Measurements from ENCODE around the gene NOLC1. TPM values are rescaled to one million over a fixed set of nuclear protein-coding genes. Genes with fewer than 3 reads are reported as not detected.

NOLC1 gene
- total and polyA plus RNA-seq, 2 of the 4 experiments (the other 2 are of a cell fraction), result 43.2 to 55.3 TPM

GRCh38 chr10:102146971-102147428 is 5.2 kb upstream of the NOLC1 start:
- no peak overlapping the region for H3K14ac ChIP-seq (replicated peaks; ENCODE audit: low read depth, low read length)
- no peak for ATAC-seq (ENCODE audit: low read depth)
- no peak overlapping the region for H2BK120ac ChIP-seq (ENCODE audit: low read depth, low read length)
- TF ChIP-seq RFX5 (IDR thresholded peaks at IDR 0.05; ENCODE audit: low read depth, low read length) (no peak), POLR2A (IDR thresholded peaks at IDR 0.05; ENCODE audit: low read depth, low read length) (no peak), RCOR1 (IDR thresholded peaks at IDR 0.05; ENCODE audit: insufficient replicate concordance, low read length) (no peak), CHD1 (IDR thresholded peaks at IDR 0.05; ENCODE audit: low read depth, low read length) (no peak), CEBPB (IDR thresholded peaks at IDR 0.05; ENCODE audit: low read depth, low read length) (no peak), MXI1 (IDR thresholded peaks at IDR 0.05; ENCODE audit: borderline replicate concordance, low read depth, low read length) (no peak), FOS (IDR thresholded peaks at IDR 0.05; ENCODE audit: low read depth, low read length) (no peak), MAZ (IDR thresholded peaks at IDR 0.05; ENCODE audit: borderline replicate concordance, low read depth, low read length) (no peak), BHLHE40 (IDR thresholded peaks at IDR 0.05; ENCODE audit: low read depth, low read length) (no peak), MAFK (IDR thresholded peaks at IDR 0.05; ENCODE audit: low read depth, low read length) (no peak), NFE2L2 (IDR thresholded peaks at IDR 0.05; ENCODE audit: low read depth, low read length) (no peak), RAD21 (IDR thresholded peaks at IDR 0.05; ENCODE audit: low read length) (no peak), SMC3 (IDR thresholded peaks at IDR 0.05; ENCODE audit: low read depth, low read length) (no peak)
- TF ChIP-seq, protein P1, sequence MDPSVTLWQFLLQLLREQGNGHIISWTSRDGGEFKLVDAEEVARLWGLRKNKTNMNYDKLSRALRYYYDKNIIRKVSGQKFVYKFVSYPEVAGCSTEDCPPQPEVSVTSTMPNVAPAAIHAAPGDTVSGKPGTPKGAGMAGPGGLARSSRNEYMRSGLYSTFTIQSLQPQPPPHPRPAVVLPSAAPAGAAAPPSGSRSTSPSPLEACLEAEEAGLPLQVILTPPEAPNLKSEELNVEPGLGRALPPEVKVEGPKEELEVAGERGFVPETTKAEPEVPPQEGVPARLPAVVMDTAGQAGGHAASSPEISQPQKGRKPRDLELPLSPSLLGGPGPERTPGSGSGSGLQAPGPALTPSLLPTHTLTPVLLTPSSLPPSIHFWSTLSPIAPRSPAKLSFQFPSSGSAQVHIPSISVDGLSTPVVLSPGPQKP (IDR thresholded peaks at IDR 0.05; ENCODE audit: borderline replicate concordance, low read depth, low read length), result no peak
- TF ChIP-seq, protein P2, sequence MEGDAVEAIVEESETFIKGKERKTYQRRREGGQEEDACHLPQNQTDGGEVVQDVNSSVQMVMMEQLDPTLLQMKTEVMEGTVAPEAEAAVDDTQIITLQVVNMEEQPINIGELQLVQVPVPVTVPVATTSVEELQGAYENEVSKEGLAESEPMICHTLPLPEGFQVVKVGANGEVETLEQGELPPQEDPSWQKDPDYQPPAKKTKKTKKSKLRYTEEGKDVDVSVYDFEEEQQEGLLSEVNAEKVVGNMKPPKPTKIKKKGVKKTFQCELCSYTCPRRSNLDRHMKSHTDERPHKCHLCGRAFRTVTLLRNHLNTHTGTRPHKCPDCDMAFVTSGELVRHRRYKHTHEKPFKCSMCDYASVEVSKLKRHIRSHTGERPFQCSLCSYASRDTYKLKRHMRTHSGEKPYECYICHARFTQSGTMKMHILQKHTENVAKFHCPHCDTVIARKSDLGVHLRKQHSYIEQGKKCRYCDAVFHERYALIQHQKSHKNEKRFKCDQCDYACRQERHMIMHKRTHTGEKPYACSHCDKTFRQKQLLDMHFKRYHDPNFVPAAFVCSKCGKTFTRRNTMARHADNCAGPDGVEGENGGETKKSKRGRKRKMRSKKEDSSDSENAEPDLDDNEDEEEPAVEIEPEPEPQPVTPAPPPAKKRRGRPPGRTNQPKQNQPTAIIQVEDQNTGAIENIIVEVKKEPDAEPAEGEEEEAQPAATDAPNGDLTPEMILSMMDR (conservative IDR thresholded peaks at IDR 0.05; ENCODE audit: low read depth, low read length), result no peak
- TF ChIP-seq, protein P3, sequence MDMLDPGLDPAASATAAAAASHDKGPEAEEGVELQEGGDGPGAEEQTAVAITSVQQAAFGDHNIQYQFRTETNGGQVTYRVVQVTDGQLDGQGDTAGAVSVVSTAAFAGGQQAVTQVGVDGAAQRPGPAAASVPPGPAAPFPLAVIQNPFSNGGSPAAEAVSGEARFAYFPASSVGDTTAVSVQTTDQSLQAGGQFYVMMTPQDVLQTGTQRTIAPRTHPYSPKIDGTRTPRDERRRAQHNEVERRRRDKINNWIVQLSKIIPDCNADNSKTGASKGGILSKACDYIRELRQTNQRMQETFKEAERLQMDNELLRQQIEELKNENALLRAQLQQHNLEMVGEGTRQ (IDR thresholded peaks at IDR 0.05; ENCODE audit: low read depth, low read length), result no peak
- no peaks in the 10 kb centered on the region for H3K27me3 ChIP-seq (ENCODE audit: control insufficient read depth, insufficient read depth, low read length)
- peaks cover 52% of the 10 kb centered on the region for H3K36me3 ChIP-seq (ENCODE audit: control insufficient read depth, insufficient read depth, low read length)
- no peak for DNase-seq
- CTCF ChIA-PET, result interaction anchor here (1.7 kb wide), 1 partner anchor 12 kb away, joined by 4 read pairs; no protein-coding TSS in a partner anchor
- WGBS, 2 experiments (ENCODE audit: extremely low coverage in 2 of 2, insufficient read length in 1 of 2), result 100% methylated on average over 2 of the region's 17 CpGs; no CpG with 5 or more reads in 1 of the 2 experiments
- H2BK5ac ChIP-seq (ENCODE audit: low read depth, low read length, poor library complexity, severe bottlenecking), result no peak overlapping the region
- no peak overlapping the region for H3K27ac ChIP-seq (ENCODE audit: insufficient read depth, low read length)
- peaks cover 40% of the 10 kb centered on the region for H4K20me1 ChIP-seq (ENCODE audit: insufficient read depth, low read length)
- no peak overlapping the region for H3K4me3 ChIP-seq (ENCODE audit: insufficient read depth, low read depth, low read length)
- in situ Hi-C loops (cut with MboI; ENCODE audit: low sequenced_read_pairs) (no loop called here), intact Hi-C loops (cut with micrococcal nuclease) (no loop called here), dilution Hi-C loops (cut with HindIII; ENCODE audit: low sequenced_read_pairs, unreplicated experiment) (no loop called here)
- no peak overlapping the region for H3K4me2 ChIP-seq (ENCODE audit: low read depth, low read length)
- H2BK15ac ChIP-seq (ENCODE audit: low read depth, low read length), result no peak overlapping the region
- peaks cover 4% of the 10 kb centered on the region; the same call in 1 of the 2 replicates for H3K4me1 ChIP-seq (ENCODE audit: control insufficient read depth, insufficient read depth, low read length)
- H4K91ac ChIP-seq (ENCODE audit: insufficient read depth, low read depth, low read length), result no peak overlapping the region
- H2AK9ac ChIP-seq (replicated peaks; ENCODE audit: low read depth, low read length, poor library complexity), result no peak overlapping the region
- no peak overlapping the region for H2BK20ac ChIP-seq (ENCODE audit: low read depth, low read length)
- no peaks in the 10 kb centered on the region for H3K9me3 ChIP-seq (ENCODE audit: control insufficient read depth, insufficient read depth, low read length)
- H3K4ac ChIP-seq (ENCODE audit: low read depth, low read length), result no peak overlapping the region
- no peak overlapping the region for H2AFZ ChIP-seq (replicated peaks; ENCODE audit: low read length, poor library complexity)
- H3K23ac ChIP-seq (ENCODE audit: low read depth, low read length), result no peak overlapping the region
- H3K18ac ChIP-seq (ENCODE audit: low read depth, low read length), result no peak overlapping the region
- POLR2A ChIA-PET (ENCODE audit: unreplicated experiment), result interaction anchor here (0.5 kb wide), 1 partner anchor 19 kb away, joined by 3 read pairs; no protein-coding TSS in a partner anchor
- H4K8ac ChIP-seq (ENCODE audit: low read depth in 2 of 2, low read length in 2 of 2), result no peak overlapping the region
- H4K5ac ChIP-seq (ENCODE audit: low read depth, low read length), result no peak overlapping the region
- H3K56ac ChIP-seq (ENCODE audit: extremely low read depth, insufficient read depth, low read length), result no peak overlapping the region
- peaks cover 10% of the 10 kb centered on the region; the same call in 1 of the 2 replicates for H3K9me1 ChIP-seq (ENCODE audit: insufficient read depth, low read length)
- peaks cover 14 to 62% of the 10 kb centered on the region in 2 experiments for H3K79me1 ChIP-seq (ENCODE audit: low read depth in 1 of 2, low read length in 2 of 2)
- H3K9ac ChIP-seq (ENCODE audit: low read depth, low read length), result no peak overlapping the region
- no TSS peak for BruUV-seq (replicated peaks)
- no peak overlapping the region for H2AK5ac ChIP-seq (ENCODE audit: low read depth, low read length)

Data from IMR-90 (cell line).